Myocyte (in vitro differentiated cells): Measurements from ENCODE around the gene INPP5E. TPM values are rescaled to one million over a fixed set of nuclear protein-coding genes. Genes with fewer than 3 reads are reported as not detected.

Experiments
- DNase-seq: peaks from one replicate; pipeline ENCODE4 v3.0.0-alpha.2; 2012; ENCODE audit warnings: low read depth
- total RNA-seq: library from RNA; depleted of rRNA; stranded (reverse); fragments of >200 nt; gene quantifications from 2 replicates; pipeline ENCODE4 v1.2.3, GENCODE V29; 2014

The INPP5E gene
- total RNA-seq, 1 donor from 2014 or later, result 8.3 TPM

DNA sequence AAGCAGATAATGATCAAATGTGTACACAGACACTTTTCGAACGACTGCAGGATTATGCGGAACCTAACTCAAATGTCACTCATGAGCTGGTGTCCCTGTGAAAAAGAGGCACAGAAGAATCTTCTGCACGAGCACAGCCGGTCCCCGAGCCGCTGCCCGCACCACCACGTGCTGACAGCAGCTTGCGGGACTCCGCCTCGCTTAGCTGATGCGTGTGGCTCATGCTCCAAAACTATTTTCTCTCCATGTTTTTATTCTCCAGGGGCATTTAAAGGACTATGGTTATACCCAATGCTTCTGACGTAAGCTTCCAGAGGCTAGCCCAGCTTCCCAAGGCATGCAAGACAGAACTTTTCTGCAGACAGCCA, 33.7 kb upstream of the INPP5E start:
- no peak for DNase-seq

DNA sequence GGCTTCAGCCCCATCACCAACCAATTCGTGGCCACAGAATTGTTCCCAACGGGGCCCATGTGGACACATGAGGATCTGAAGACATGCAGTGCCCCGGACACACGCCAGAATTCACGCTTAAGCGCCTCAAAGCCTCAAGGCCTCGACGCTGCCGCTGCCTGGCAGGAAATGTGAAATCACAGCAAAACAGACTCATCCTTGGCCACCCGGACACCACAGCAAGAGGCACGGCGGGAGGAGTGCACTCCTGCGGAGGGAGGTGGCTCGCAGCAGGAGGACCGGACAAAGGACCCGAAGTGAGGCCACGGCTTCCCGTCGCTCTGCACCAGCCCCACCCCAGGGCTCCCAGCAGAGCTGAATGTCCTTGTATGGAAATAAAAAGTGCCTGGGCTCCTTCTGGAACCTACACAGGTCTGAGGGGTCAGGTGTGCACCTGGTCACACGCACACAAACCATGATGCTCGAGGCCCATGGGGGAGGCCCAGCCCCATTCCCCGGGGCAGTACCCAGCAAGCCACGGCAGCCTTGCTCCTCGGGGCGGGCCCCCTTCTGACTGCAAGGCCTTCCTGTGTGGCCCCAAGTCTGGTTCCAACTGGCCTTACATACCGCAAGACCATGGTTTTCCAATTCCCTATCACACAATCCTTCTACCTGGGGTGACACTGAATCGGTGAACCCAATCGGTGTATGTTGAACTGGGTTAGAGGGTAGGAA, 33.2 kb upstream of the INPP5E start:
- no peak for DNase-seq

DNA sequence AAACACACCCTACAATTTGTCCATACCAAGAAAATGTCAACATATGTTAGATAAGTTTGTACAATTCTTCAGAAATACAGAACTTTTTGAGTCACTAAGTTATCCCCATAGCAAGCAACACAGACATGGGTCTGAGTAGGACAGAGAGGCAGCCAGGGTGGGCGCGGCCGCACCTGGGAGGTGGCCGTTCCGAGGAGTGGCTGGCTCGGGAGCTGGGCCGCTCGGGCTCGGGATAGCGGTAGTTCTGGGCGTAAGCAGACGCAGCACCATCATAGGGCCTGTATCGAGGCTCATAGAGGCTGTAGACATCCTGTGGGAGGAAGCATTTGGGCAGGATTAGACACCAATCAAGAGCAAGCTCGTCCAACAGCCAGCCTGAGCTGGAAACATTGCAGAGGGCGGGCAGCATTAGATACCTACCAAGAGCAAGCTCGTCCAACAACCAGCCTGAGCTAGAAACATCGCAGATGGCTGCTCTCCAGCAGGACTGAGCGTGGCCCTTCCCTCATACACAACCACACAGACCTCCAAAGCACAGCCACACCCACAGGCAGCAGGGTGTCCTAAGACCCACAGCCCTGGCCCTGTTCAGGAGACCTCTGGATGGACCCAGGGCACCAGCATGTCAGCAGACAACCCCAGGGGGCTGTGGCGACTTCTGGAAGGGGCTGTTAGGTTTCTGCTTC, 32.3 kb upstream of the INPP5E start:
- DNase-seq, result no peak

DNA sequence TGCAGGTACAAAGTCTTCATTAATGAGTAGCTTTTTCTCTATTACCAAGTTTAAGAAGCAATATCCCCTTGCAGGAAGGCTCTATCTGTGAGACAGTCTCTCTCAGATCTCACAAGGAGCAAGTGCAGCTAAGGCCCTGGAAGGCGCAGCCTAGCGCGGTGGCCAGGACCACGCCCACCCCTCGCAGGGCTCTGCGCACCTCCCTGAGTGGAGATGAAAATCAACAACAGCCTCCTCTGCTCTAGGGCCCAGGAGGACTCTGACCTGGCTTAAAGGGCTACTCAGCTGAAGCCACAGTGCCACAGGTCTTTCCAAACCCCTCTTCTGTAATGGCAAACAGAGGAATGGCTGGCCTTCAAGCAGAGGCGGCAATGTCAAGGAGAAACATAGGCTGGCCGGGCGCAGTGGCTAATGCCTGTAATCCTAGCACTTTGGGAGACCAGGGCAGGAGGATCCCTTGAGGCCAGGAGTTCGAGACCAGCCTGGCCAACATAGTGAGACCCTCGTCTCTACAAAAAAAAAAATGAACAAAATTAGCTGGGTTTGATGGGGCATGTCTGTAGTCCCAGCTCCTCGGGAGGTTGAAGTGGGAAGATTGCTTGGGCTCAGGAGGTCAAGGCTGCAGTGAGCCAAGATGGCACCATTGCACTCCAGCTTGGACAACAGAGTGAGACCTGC, 31.3 kb upstream of the INPP5E start:
- no peak for DNase-seq

DNA sequence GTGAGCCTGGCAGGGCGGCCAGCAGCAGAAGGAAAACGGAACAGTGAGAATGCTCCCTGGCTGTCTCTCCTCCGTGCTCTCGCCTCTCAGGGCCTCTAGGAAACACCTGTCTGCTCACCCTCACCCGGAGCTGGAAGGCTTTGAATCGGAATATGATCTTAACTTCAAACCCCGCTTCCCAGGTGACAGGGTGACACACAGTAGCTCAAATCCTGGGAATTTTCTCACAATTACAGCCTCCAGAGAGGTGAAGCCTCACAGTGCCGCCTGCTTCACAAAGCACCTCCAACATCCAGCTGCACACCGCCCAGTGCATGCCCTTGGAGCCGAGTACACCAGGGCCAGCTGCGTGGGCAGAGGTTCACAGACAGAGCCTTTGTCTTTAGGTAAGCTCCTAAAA, 30.7 kb upstream of the INPP5E start:
- no peak for DNase-seq

DNA sequence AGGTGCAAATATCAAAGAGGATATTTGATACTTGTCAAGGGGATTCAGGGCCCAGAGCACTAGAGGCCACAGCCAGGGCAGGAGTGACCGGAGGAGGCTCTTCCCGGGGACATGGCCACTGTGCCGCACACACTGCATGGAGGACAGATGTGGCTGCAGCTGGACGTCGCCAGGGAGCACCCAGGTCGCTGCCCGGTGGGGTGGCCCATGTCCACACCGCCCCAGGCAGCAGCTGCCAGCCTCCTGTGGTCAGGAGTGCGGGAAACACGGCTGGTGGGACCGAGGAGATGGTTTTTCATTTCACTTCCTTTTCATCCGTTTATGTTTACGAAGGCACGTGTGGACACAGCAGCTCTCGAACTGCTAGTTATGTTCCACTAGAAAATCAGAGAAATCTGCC, 28.1 kb upstream of the INPP5E start:
- peak; percentile 33 for DNase-seq

DNA sequence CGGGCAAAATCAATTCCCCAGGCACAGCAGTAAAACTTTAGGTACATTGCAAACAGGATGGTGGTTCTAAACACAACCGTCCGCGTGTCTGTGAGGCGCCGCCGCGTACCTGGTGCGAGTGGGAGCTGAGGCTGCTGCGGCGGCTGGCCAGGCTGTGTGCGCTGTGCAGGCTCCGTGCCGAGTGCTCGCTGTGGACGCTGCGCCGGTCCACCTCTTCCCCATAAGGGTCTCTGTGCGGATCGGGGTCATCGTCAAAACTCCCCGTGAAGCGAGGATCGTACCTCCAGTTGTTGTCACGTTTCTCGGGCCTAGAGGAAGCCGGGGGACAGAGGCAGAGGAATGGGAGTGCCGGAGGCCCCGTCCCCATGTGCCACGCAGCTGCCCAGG, 26.5 kb upstream of the INPP5E start:
- DNase-seq, result no peak

DNA sequence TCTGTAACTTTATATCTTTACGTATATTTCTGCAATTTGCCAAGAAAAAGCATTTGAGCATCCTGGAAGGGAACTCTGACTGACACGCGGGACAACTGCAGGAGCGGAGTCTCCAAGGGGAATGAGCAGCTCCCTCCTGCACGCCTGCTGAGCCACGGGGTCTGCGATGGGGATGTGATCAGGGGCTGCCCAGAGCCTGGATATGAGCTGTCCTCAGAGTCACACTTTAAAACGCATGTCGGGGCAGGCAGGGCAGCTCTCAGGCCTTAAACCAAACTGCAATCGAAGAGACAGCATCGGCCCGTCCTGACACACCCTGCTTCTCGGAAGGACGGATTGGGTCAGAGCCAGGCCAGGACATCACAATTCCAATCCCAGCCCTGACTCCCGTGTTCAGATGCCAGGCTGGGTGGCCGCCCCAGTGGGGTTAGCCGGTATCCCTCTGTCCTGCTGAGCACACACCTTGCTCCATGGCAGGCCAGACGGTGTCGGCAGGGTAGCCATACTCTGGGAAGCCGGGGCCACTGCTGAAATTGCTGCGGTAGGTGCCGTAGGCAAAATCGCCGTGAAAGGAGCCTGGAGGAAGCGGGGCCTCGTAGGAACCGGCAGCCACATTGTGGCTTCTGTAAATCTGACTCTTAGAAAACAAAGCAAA, 26.0 kb upstream of the INPP5E start:
- no peak for DNase-seq

DNA sequence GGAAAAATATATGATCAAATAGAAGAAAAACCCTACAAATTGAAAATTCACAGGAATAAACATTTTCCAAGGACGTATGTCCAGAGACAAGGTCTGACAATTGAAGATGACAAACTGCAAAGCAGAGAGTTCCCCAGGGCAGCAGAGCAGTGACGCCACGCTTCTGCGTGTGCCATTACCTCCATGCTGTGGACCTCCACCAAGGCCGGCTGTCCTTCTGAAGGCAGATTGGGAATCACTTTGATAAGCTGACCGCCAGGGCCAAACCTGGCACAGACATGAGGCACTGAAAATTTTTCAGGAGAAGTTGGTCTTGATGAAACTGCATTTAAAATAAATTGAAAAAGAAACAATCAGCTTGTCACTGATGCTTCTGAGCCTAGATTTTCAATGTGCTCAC, 24.6 kb upstream of the INPP5E start:
- DNase-seq, result no peak

DNA sequence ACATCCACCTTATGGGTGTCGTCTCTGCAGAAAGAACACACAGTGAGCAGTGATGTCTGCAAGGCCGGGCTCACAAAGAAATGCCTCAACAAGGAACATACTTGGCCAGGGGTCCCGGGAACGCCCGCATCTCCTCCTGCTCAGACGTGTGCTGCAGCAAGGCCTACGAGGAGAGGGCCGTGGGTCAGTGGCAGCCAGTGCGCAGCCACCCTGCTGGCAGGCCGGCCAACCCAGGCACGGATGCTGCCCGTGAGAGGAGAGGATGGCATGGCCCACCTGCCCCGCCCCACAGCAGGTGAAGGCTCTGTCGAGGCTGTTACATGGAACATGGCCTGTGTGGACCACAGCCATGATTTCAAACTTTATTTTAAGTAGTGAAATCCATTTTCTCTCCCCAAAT, 23.9 kb upstream of the INPP5E start:
- DNase-seq, result no peak

DNA sequence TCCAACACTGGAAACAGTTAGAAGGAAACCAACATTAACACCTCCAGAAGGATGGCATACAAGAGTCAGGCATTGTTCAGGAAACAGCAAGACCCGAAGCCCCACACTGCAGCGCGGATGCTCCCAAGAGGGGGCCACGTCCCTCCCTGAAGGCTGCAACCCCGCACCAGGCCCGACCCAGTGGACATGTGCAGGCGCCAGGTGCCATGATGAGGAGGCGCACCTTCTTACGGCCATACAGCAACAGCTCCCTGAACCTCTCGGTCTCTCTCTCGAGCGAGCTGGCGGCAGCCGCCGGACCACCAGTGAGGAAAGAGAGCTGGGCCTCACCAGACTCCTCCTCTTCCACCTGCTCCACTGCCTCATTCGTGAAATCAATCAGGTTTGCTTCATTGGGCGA, 23.0 kb upstream of the INPP5E start:
- no peak for DNase-seq

DNA sequence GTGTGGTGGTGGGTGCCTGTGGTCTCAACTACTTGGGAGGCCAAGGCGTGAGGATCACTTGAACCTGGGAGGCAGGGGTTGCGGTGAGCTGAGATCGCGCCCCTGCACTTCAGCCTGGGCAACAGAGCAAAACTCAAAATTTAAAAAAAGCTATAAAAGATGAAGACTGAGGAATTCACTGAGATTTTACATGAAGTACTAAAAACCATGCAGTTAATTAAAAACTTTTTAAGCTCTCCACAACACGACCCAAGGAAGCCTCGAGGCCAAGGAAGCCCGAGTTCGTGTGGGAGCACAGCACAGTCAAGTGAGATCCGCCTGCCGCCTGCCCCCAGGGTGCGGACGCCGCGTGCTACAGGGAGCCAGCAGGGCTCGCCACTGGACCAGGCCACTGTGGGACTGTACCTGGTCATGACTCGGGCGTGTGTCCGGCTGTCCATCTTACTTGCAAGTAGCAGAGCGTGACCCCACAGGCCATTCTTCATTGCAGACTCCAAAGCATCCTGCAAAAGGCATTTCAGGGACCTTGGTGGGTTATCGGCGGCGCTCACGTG, 21.2 kb upstream of the INPP5E start:
- DNase-seq, result no peak

DNA sequence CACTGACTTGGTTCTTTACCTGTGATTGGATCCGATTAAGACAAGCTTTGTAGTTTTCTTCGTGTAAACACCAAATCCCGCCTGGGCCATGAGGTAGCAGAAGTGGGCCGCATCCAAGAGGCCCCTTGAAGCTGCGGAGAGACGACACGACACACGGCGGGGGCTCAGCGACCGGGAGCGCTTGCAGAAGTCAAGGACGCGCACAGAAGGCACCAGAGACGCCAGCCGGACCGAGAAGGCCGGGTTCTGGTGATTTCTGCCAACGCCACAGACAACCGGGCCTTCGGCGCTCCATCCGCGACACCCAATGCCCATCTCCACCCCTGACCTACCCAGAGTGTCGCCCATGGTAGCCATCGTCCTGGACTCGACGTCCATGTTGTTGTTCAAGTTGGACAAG, 19.8 kb upstream of the INPP5E start:
- DNase-seq, result no peak

DNA sequence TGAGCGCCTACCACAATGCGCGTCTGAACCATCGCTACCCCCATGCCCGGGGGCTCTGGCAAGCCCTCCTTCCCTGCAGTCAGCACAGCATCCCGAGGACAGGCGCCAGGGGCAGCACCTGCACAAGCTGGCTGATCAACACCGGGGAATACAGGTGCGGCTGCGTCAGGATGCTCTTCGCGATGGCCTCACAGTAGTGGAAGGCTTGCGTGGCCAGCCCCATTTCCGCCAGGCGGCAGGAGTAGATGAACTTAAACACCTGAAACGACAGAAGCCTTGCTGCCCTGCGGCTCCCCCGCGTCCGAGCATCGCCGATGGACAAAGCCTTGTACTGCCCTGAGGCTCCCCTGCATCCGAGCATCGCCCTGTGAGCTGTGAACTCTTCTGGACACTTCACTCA, 17.7 kb upstream of the INPP5E start:
- DNase-seq, result no peak

DNA sequence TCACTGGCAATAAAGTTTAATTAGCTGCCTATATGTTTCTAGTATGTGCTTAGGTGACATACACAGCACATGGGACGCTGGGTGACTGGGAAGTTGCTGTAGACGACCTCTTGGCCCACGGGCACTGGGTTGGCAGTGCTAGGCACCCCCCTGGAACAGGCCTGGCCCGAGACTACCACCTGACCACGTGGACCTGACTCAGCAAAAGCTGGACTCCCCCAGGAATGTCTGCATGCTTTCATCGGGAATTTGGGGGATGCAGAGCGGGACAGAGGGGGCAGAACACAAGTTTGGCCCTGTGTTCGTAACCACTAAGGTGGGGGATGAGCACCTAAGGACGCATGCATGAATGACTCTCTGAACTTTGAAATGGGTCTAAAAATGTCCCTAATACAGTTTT, 16.6 kb upstream of the INPP5E start:
- DNase-seq, result no peak

DNA sequence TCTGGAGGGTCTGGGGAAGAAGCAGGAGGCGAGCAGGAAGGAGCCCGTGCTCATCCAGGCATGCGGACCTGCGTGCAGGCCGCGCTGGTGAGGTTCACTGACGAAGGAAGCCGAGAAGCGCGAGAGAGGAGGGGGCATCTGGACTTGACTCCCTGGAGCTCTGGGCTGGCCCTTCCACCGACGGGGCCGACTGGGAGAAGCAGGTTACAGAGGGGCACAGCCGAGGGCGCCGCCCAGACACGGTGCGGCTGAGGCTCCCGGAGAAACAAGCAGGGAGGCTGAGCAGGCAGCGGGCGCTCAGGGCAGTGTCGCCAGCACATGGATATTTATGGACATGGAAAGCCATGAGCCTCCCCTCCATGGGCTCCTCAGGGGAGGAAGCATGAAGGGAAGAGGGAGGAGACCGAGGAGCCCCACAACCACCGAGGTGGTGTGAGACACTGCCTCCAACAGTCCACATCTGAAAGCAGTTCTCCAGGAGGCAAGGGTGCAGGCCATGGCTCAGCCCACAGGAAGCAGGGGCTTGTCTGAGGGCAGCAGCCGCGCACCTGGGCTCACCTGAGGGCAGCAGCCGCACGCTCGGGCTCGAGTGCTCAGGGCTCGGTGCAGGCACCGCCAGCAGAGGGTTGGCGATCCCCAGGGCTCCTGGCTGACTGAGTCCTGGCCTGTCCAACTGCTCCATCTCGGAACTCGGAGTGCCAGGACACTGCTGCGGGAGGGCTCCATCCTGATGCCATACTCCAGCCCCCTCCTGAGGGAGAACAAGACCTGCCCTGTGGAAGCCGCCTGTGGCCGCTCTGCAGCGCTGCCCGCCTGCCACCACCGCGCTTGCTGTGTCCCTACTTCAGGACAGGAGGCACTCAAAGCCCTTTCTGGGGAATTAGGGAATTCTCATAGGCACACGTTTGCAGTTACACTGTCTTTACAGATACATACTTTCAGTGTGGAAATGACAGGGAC, 15.7 kb upstream of the INPP5E start:
- DNase-seq, result no peak

DNA sequence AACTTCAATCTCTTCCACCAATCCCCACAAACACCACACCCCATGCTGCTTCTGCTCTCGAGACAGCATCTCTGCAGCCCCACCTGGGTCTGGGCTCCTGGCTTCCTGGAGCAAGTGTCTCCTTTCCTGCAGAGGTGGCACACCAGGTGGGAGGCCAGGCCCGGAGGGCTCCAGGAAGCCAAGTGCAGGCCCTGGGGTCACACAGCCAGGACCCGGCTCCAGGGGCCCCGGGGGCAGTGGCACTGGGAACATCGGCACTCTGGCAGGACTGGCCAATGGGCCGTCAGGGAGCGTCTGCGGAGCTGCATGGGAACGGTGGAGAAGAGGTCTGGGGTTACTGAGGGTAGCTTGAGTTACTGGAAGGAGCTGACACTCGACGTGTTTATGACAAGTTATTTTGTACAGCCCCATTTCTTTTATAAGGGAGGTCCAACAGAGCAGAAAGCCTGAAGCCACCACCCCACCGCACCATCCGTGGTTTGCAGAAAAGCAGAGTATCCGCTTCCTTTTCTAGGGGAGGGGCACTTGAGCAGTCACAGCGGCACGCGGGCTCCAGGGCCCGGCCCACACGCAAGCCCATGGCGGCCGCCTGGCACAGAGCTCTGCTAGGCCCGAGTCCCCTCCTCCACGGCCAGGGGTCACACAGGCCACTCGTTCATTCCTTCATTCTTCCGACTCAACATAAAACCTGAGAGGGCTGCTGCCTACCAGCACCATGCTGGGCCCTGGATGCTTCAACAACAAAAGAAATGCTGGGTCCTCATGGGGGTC, 14.6 kb upstream of the INPP5E start:
- no peak for DNase-seq

DNA sequence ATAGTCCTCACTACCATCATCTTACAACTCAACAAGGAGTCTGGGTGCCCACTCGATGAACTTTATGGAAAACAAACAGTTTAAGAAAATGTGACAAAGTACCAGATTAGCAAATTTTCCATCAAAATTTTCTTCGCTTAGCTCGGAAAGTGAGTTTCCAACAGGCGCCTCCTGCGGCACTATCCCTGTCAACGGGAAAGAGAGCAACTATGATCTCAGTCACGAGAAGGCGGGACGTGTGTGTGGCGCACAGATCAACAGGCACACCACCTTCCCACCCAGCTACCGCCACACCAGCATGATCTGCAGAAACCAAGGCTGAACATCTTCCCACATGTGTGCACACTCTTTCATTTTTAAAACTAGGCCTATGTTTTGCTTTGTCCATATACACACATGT, 13.7 kb upstream of the INPP5E start:
- no peak for DNase-seq

DNA sequence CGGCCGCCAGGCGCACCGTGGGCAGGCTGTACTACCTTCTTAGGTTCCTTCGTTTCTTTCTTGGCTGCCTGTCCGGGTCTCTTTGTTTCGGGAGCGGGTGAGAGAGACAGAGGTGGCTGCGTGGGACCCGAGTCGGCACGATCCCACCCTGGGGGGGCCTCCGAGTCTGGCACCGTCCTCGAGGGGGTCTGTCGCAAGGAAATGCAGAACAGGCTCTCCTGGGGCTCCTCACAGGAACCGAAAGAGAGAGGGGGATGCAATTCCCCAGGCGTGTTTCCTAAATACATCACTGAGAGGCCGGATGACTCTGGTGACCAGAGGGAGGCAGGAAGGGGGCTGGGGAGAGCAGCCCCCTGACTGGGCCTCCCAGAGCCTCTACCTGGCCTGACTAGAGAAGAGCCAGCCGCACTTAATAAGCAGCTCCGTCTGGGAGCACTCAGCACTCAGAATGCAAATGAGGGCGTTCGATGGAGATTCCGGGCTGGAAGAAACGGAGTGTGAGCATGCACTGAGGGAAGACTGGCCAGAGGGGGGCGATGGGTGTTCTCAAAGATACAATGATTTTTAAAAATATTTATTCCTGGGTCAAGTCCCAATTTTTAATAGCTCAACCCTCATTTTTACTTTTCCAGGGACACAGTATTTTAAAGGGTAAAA, 11.7 kb upstream of the INPP5E start:
- DNase-seq, result no peak
